Caco-2 (cell line): ENCODE data around the gene GLT6D1. TPM values are rescaled to one million over a fixed set of nuclear protein-coding genes. Genes with fewer than 3 reads are reported as not detected.

ENCODE experiments used
- BruUV-seq: library from RNA; stranded (reverse); fragments of 400-500 nt; replicated peaks from 2 replicates; lab custom pipeline; 2021; lab: Mats Ljungman, UMichigan
- CTCF ChIA-PET: fragments of 300-600 bp; sonication (Branson Sonifier 250); formaldehyde crosslinking; loops from one replicate; lab custom pipeline; 2022; ENCODE audit warnings: antibody characterized with exemption; lab: Charles Lee
- POLR2A ChIA-PET: fragments of 300-600 bp; sonication (Branson Sonifier 250); formaldehyde crosslinking; loops from one replicate; lab custom pipeline; 2022; ENCODE audit warnings: antibody characterized with exemption; lab: Charles Lee
- DNase-seq, 2 experiments: peaks; one replicate each; pipeline versions ENCODE4 v3.0.0 to v3.0.0-alpha.2; 2020 to 2022
- H3K27me3 ChIP-seq: replicated peaks from 2 replicates; pipeline ENCODE4 v1.6.0; 2011; ENCODE audit warnings: low read length; ENCODE audit not compliant: control insufficient read depth, insufficient read depth
- H3K36me3 ChIP-seq: 2 replicates; pipeline ENCODE4 v1.5.1; 2011; ENCODE audit warnings: low read length; ENCODE audit not compliant: control insufficient read depth, insufficient read depth
- H3K4me1 ChIP-seq: fragments of 250-450 bp; sonication (Bioruptor Pico); 2 replicates; pipeline ENCODE4 v1.5.1; 2020; ENCODE audit warnings: mild to moderate bottlenecking
- H3K4me3 ChIP-seq: 2 replicates; pipeline ENCODE4 v1.5.1; 2011; ENCODE audit warnings: low read depth, mild to moderate bottlenecking, control low read depth, low read length
- H3K9me3 ChIP-seq: fragments of 250-450 bp; sonication (Bioruptor Pico); 2 replicates; pipeline ENCODE4 v1.5.1; 2020; ENCODE audit warnings: mild to moderate bottlenecking, moderate library complexity
- H3K27ac Mint-ChIP-seq: one replicate; pipeline ENCODE4 v1.8.0; 2022; ENCODE audit warnings: mixed read lengths; ENCODE audit not compliant: unreplicated experiment
- H3K27me3 Mint-ChIP-seq: one replicate; pipeline ENCODE4 v1.8.0; 2022; ENCODE audit warnings: mixed read lengths; ENCODE audit not compliant: insufficient read depth, unreplicated experiment
- H3K36me3 Mint-ChIP-seq: one replicate; pipeline ENCODE4 v1.8.0; 2022; ENCODE audit warnings: mild to moderate bottlenecking, mixed read lengths; ENCODE audit not compliant: insufficient read depth, unreplicated experiment
- H3K4me1 Mint-ChIP-seq: one replicate; pipeline ENCODE4 v1.8.0; 2022; ENCODE audit warnings: low read depth, mixed read lengths; ENCODE audit not compliant: unreplicated experiment
- H3K4me3 Mint-ChIP-seq: one replicate; pipeline ENCODE4 v1.8.0; 2022; ENCODE audit warnings: mild to moderate bottlenecking, moderate library complexity, mixed read lengths; ENCODE audit not compliant: unreplicated experiment
- H3K9me3 Mint-ChIP-seq: one replicate; pipeline ENCODE4 v1.8.0; 2022; ENCODE audit warnings: mixed read lengths; ENCODE audit not compliant: unreplicated experiment
- CTCF ChIP-seq, 2 experiments: fragments of 200-600 bp in 1 of 2; IDR thresholded peaks; 1 replicate in 1 of 2; 2 replicates in 1 of 2; pipeline versions ENCODE4 v1.5.1 to v1.8.0; 2011 to 2022; ENCODE audit warnings: antibody characterized with exemption in 1 of 2, control low read depth in 1 of 2, inconsistent platforms in 1 of 2, low read depth in 1 of 2, low read length in 1 of 2, mild to moderate bottlenecking in 1 of 2, moderate library complexity in 1 of 2; ENCODE audit not compliant: insufficient read depth in 1 of 2, severe bottlenecking in 1 of 2, unreplicated experiment in 1 of 2
- intact Hi-C: fragments of 100-400 bp; cut with micrococcal nuclease; formaldehyde crosslinking; loops from one replicate; pipeline ENCODE4 v1.10.0; 2022; ENCODE audit not compliant: unreplicated experiment
- total RNA-seq: library from RNA; stranded (reverse); gene quantifications from 2 replicates; pipeline ENCODE4 v1.2.3, GENCODE V29; 2022

GLT6D1 gene
- total RNA-seq, 1 experiment from 2014 or later = not detected

DNA sequence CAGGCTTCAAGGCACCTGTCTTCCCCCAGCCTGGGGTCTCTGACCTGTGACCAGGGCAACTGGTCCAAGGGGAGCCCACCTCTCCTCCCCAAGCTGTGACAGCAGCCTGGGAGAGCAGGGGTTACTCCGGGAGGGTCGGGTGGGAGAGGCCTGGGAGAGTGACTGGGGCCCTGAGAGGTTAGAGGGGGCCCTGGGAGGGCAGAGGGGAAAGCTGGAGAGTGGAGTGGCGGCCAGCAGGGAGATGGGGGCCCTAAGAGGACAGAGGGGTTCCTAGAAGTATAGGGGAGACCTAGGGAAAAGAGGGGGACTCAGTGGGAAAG is 24.1 kb upstream of the GLT6D1 start:
- intact Hi-C loops = no loop called here
- no peaks in the 10 kb centered on the region for H3K4me1 Mint-ChIP-seq
- H3K27ac Mint-ChIP-seq = no peak overlapping the region
- CTCF ChIA-PET = no interaction called here
- H3K4me3 Mint-ChIP-seq = no peak overlapping the region
- TF ChIP-seq CTCF (IDR thresholded peaks at IDR 0.05; ENCODE audit: insufficient read depth in 1 of 2, low read depth in 1 of 2, low read length in 1 of 2, severe bottlenecking in 1 of 2, unreplicated experiment in 1 of 2) = no peak
- Histone ChIP-seq H3K9me3 (no peaks in the 10 kb centered on the region; the same call in 1 of the 2 replicates), H3K4me3 (no peak overlapping the region), H3K36me3 (no peaks in the 10 kb centered on the region), H3K27me3 (no peaks in the 10 kb centered on the region), H3K4me1 (no peaks in the 10 kb centered on the region)
- peaks cover 9% of the 10 kb centered on the region for H3K27me3 Mint-ChIP-seq
- no TSS peak for BruUV-seq
- POLR2A ChIA-PET = no interaction called here
- DNase-seq = no peak
- peaks cover 2% of the 10 kb centered on the region for H3K9me3 Mint-ChIP-seq
- no peaks in the 10 kb centered on the region for H3K36me3 Mint-ChIP-seq

DNA sequence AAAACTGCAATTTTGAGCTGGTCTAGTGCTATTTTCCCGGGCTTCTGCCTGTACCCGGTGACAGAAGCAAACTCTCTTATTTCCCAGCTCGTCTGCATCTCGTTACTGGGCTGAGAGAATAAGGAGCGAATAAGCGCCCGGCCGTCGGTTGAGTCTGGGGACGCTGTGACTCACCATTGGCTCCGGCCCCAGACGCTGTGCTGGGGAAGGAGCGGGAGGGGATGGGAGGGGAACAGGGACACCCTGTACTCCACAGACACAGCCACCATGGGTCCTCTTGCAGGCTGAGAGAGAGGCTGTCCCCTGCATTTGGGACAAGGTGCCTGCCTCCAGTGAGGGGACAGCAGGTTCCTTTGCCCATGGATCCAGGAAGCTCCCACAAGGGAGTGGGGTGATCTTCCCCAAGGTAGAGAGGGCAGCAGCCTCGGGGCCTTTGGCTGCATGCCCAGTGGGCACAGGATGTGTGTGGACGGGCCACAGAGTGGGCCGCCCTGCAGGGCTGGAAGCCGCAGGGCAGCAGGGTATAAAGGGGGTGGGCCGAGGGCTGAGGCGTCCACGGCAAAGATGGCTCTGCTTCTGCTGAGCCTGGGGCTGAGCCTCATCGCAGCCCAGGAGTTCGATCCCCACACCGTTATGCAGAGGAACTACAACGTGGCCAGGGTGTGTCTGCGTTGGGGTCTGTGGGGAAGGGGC is 23.6 kb upstream of the GLT6D1 start, which contains the start of gene LCN9:
TSS of gene LCN9 (plus strand) at position 552 of the 693 bp plus-strand sequence. CDS start at position 565, 13 bp downstream.
- DNase-seq = no peak
- H3K4me1 ChIP-seq = no peaks in the 10 kb centered on the region
- peaks cover 7% of the 10 kb centered on the region for H3K27me3 Mint-ChIP-seq
- intact Hi-C loops = no loop called here
- no peak within 1 kb of the TSS for H3K4me3 Mint-ChIP-seq
- ChIA-PET POLR2A (no interaction called here), CTCF (no interaction called here)
- H3K36me3 Mint-ChIP-seq = peaks cover 2% of the 10 kb centered on the region
- H3K9me3 ChIP-seq = no peaks in the 10 kb centered on the region; the same call in none of the 2 replicates
- H3K9me3 Mint-ChIP-seq = no peaks in the 10 kb centered on the region
- no peak within 1 kb of the TSS for H3K27ac Mint-ChIP-seq
- BruUV-seq = no TSS peak
- H3K27me3 ChIP-seq = no peaks in the 10 kb centered on the region
- no peaks in the 10 kb centered on the region for H3K36me3 ChIP-seq
- TF ChIP-seq CTCF (IDR thresholded peaks at IDR 0.05; ENCODE audit: insufficient read depth in 1 of 2, low read depth in 1 of 2, low read length in 1 of 2, severe bottlenecking in 1 of 2, unreplicated experiment in 1 of 2) = no peak
- H3K4me1 Mint-ChIP-seq = no peaks in the 10 kb centered on the region
- no peak within 1 kb of the TSS for H3K4me3 ChIP-seq

DNA sequence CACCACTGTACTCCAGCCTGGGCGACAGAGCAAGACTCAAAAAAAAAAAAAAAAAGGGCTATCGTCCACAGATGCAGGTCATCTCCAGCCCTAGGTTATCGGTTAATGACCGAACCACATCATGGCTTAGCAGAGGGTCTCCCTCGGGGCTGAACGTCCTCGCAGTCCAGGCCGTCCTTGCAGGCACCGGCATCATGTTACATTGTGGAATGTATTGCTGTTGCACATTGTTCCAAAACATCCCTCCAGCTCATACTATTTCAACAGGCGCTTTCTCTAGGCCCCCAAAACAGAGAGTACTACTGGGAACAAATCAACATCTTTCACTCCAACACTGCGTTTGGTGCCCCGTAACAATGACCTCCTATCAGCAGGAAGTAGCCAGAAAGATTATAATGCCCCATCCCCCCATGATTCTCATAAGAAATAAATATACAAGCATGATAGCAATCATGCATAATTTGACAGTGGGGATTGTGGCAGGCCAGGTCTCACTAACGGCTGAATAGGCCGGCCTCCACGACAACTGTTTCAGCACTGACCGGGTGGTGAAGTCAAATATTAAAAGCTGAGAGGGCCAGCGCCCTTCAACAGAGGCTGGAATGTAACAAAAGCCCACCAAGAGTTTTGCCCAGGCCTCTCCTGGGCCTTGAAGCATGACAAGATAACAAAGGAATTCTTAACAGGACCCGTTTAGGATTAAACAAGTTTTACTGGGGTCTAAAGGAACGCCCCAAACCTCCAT is 22.6 kb upstream of the GLT6D1 start:
- DNase-seq = no peak
- no peaks in the 10 kb centered on the region for H3K4me1 Mint-ChIP-seq
- Histone ChIP-seq H3K4me3 (no peak overlapping the region), H3K27me3 (no peaks in the 10 kb centered on the region), H3K4me1 (no peaks in the 10 kb centered on the region), H3K36me3 (no peaks in the 10 kb centered on the region), H3K9me3 (no peaks in the 10 kb centered on the region; the same call in none of the 2 replicates)
- intact Hi-C loops = no loop called here
- H3K4me3 Mint-ChIP-seq = no peak overlapping the region
- no TSS peak for BruUV-seq
- H3K36me3 Mint-ChIP-seq = peaks cover 4% of the 10 kb centered on the region
- peaks cover 7% of the 10 kb centered on the region for H3K27me3 Mint-ChIP-seq
- H3K9me3 Mint-ChIP-seq = no peaks in the 10 kb centered on the region
- H3K27ac Mint-ChIP-seq = no peak overlapping the region
- TF ChIP-seq CTCF (IDR thresholded peaks at IDR 0.05; ENCODE audit: insufficient read depth in 1 of 2, low read depth in 1 of 2, low read length in 1 of 2, severe bottlenecking in 1 of 2, unreplicated experiment in 1 of 2) = no peak
- CTCF ChIA-PET = no interaction called here
- POLR2A ChIA-PET = no interaction called here
